H1 (cell line): ENCODE measurements around the gene SPAG4.

Experiments
- CHD2 ChIP-seq: IDR thresholded peaks from 2 replicates; pipeline ENCODE4 v1.6.1; 2012; ENCODE audit warnings: low read length, improper control_type of control experiment
- CTCF ChIP-seq, 3 experiments: IDR thresholded peaks; 1 replicate in 2 of 3; 2 replicates in 1 of 3; pipeline versions ENCODE4 v1.5.1 to v1.6.1; 2011; ENCODE audit warnings: low read length in 3 of 3, mild to moderate bottlenecking in 3 of 3, inconsistent platforms in 2 of 3, low read depth in 1 of 3, moderate library complexity in 1 of 3; ENCODE audit not compliant: insufficient read depth in 1 of 3; ENCODE audit errors: control extremely low read depth in 1 of 3
- GABPA ChIP-seq: IDR thresholded peaks from 2 replicates; pipeline ENCODE4 v1.6.1; 2011; ENCODE audit warnings: mild to moderate bottlenecking, low read length, moderate library complexity, borderline replicate concordance; ENCODE audit not compliant: insufficient read depth
- GTF2F1 ChIP-seq: IDR thresholded peaks from 2 replicates; pipeline ENCODE4 v1.6.1; 2012; ENCODE audit warnings: low read depth, low read length, improper control_type of control experiment, borderline replicate concordance
- MAFK ChIP-seq: IDR thresholded peaks from 2 replicates; pipeline ENCODE4 v1.6.1; 2012; ENCODE audit warnings: low read depth, mild to moderate bottlenecking, improper control_type of control experiment, low read length
- MAX ChIP-seq: IDR thresholded peaks from 2 replicates; pipeline ENCODE4 v1.6.1; 2012; ENCODE audit warnings: inconsistent platforms
- POLR2A ChIP-seq, 2 experiments: IDR thresholded peaks; 1 replicate in 1 of 2; 2 replicates in 1 of 2; pipeline ENCODE4 v1.6.1; 2011; ENCODE audit warnings: low read depth in 2 of 2, low read length in 2 of 2, mild to moderate bottlenecking in 2 of 2; ENCODE audit errors: control extremely low read depth in 1 of 2
- POLR2AphosphoS5 ChIP-seq: IDR thresholded peaks from 2 replicates; pipeline ENCODE4 v1.6.1; 2011; ENCODE audit warnings: low read depth, low read length
- SIN3A ChIP-seq, 2 experiments: IDR thresholded peaks in 1 of 2; conservative IDR thresholded peaks in 1 of 2; 2 replicates each; pipeline ENCODE4 v1.6.1; 2011 to 2012; ENCODE audit warnings: low read length in 2 of 2, improper control_type of control experiment in 1 of 2, low read depth in 1 of 2, mild to moderate bottlenecking in 1 of 2
- TEAD4 ChIP-seq: IDR thresholded peaks from 2 replicates; pipeline ENCODE4 v1.6.1; 2012; ENCODE audit warnings: low read depth, low read length, inconsistent platforms, mixed read lengths
- YY1 ChIP-seq: IDR thresholded peaks from 2 replicates; pipeline ENCODE4 v1.6.1; 2011; ENCODE audit warnings: low read depth, mild to moderate bottlenecking, low read length
- ZNF274 ChIP-seq: IDR thresholded peaks from 2 replicates; pipeline ENCODE4 v1.7.0; 2012; ENCODE audit warnings: low read length, borderline replicate concordance; ENCODE audit errors: extremely low read depth

- TF ChIP-seq MAFK (no peak), CHD2 (no peak), MAX (no peak), ZNF274 (no peak), TEAD4 (no peak), GABPA (no peak), CTCF (IDR thresholded peaks at IDR 0.05; ENCODE audit: control extremely low read depth in 1 of 3, insufficient read depth in 1 of 3, low read depth in 1 of 3, low read length in 3 of 3) (no peak), POLR2AphosphoS5 (no peak), SIN3A (conservative IDR thresholded peaks at IDR 0.05 in 1 of 2, IDR thresholded peaks at IDR 0.05 in 1 of 2; ENCODE audit: low read depth in 1 of 2, low read length in 2 of 2) (no peak), GTF2F1 (no peak), YY1 (no peak), POLR2A (IDR thresholded peaks at IDR 0.05; ENCODE audit: control extremely low read depth in 1 of 2, low read depth in 2 of 2, low read length in 2 of 2) (no peak)
Observed at GRCh38 chr20:35627121-35627520, 11.5 kb downstream of the SPAG4 start.
